Stimulated activated CD8-positive, alpha-beta memory T cell treated with anti-CD3 and anti-CD28 coated beads, Interleukin-7, amount 100 ng/mL, for 48 hours (primary cell): ENCODE measurements around the gene EFNA1.

ENCODE experiments used
- DNase-seq, 2 donors: peaks; one replicate each; pipeline ENCODE4 v3.0.0-alpha.2; 2020; ENCODE audit warnings: low read depth in 1 of 2; ENCODE audit errors: extremely low read depth in 1 of 2

The EFNA1 gene

DNA sequence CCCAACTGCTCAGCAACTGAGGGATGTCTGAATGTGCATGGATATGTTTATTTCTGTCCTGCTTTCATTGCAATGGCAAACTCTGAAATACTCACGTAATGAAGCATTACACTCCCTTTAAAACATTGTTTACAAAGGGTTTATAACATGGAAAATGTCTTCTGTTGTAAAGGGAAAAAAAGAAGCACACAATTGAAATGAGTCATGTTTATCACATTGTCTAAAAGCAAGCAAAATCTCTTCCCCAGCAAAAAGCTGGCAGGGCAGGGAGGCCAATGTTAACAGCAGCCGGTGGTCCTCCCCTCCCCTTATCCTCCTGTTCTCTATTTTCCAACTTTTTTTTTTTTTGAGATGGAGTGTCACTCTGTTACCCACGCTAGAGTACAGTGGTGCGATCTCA, 3.9 kb upstream of the EFNA1 start:
- no peak for DNase-seq

- DNase-seq: no peak
Measured at GRCh38 chr1:155124503-155125463, 2.9 kb upstream of the EFNA1 start.

DNA sequence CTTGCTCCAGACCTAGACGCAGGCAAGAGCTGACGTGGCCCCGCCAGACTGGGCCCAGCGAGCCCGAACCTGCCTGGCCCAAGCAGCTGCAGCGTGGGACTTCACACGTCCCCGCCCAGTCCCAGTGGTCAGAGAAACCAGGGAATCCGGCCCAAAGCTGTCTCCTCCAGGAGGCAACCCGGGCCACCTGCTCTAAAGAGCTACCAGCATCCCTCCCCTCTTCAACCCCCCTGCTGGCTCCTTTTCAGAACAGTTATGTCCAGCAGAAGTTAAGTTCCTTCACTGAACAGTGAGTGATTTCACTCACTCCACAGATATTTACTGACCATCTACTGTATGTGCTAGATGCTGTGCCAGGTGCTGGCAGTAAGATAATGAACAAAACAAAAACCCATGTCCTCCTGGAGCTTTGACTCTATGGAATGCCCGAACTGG, 2.1 kb upstream of the EFNA1 start:
- DNase-seq: no peak

- DNase-seq: no peak
Measured at GRCh38 chr1:155125946-155126555, 1.6 kb upstream of the EFNA1 start.

- DNase-seq: peak in 1 of 2 donors; percentile 12
Measured at GRCh38 chr1:155126556-155127104, 1.0 kb upstream of the EFNA1 start.

DNA sequence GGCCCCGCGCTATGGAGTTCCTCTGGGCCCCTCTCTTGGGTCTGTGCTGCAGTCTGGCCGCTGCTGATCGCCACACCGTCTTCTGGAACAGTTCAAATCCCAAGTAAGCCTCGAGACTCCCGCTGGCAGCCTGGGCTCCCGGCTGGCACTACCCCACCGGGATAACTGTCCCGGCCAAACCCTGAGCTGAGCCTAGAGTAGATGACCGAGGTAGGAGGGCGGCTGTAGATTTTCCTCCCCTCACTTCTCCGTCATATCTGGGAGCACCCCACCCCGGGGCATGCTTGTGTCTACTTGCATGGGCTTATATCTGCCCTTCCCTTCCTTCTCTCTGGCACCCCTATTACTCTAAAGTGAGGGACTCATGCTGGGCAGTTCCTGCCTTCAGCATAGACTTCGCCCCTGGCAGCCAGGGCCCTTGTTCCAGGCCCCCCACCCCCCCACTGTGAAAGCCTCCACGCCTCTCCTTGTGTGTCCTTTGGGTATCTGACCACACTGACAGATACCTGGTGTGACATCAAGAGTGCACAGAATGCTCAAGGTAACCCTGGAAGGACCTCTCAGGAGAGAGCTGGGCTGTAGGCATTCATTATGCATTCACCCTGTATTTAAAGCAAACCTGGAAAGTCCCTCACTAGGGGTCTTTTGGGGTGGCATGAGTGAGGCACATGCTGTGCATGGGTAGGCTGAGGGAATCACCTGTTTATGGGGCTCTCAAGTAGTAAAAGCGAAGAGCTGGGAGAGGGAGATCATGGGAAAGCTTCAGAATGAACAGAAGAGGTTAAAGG, 485 bp downstream of the EFNA1 start:
- DNase-seq: no peak

- no peak for DNase-seq
Measured at GRCh38 chr1:155128755-155129473, 1.2 kb downstream of the EFNA1 start.

GRCh38 chr1:155130272-155131006, 2.8 kb downstream of the EFNA1 start:
- DNase-seq: no peak

- DNase-seq: no peak
Measured at GRCh38 chr1:155131285-155131684, 3.6 kb downstream of the EFNA1 start.

DNA sequence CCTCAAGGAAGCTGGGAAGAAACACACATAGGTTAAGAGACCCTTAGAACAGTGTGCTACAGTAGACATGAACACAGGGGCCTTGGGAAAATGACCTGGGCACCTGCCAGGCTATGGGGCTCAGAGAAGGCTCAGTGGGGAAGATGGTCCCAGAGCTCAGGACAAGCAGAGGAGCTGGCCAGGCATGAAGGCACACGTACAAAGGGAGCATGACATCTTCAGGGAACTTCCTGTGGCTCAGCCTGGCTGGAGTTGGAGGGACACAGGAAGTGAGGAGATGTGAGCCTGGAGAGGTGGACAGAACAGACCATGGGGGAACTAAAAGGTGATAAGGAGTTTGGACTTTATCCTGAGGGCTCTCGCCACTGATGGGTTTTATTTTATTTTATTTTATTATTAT, 4.2 kb downstream of the EFNA1 start:
- no peak for DNase-seq

DNA sequence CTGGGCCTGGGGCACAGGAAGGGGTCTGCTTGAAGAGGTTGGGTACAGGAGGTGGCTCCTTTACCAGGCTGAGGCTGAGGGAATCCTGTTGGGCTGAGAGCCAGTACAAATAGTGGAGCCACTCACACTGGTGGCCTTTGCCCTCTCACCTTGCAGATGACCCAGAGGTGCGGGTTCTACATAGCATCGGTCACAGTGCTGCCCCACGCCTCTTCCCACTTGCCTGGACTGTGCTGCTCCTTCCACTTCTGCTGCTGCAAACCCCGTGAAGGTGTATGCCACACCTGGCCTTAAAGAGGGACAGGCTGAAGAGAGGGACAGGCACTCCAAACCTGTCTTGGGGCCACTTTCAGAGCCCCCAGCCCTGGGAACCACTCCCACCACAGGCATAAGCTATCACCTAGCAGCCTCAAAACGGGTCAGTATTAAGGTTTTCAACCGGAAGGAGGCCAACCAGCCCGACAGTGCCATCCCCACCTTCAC, 6.2 kb downstream of the EFNA1 start:
- no peak for DNase-seq

DNA sequence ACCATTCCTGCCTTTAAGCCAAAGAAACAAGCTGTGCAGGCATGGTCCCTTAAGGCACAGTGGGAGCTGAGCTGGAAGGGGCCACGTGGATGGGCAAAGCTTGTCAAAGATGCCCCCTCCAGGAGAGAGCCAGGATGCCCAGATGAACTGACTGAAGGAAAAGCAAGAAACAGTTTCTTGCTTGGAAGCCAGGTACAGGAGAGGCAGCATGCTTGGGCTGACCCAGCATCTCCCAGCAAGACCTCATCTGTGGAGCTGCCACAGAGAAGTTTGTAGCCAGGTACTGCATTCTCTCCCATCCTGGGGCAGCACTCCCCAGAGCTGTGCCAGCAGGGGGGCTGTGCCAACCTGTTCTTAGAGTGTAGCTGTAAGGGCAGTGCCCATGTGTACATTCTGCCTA, 6.6 kb downstream of the EFNA1 start:
- no peak for DNase-seq

DNA sequence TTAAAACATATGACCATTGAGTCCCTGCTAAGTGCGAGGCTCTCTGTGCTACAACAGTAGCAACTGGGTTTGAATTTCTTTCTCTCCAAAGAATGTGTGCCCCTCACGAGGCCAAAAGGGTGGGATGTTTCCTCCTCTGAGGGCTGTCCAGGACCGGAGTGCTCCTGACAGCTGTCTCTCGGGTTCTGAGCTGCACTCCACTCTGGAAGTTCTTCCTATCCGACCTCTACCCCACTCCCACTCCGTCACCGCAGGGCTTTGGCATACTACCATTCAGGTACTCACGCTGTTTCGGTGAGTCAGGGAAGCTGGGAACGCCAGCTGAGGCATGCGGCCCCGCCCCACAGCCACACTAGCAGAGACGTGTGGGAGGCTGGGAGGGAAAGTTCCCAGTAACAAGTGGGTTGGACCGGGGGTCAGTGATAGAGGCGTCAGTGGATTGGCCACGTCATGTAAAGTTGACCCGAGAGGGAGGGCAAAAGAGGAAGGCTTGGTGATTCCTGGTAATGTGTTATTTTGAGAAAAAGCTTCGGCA, 7.3 kb downstream of the EFNA1 start:
- DNase-seq: peak; percentile 57 to 84

DNA sequence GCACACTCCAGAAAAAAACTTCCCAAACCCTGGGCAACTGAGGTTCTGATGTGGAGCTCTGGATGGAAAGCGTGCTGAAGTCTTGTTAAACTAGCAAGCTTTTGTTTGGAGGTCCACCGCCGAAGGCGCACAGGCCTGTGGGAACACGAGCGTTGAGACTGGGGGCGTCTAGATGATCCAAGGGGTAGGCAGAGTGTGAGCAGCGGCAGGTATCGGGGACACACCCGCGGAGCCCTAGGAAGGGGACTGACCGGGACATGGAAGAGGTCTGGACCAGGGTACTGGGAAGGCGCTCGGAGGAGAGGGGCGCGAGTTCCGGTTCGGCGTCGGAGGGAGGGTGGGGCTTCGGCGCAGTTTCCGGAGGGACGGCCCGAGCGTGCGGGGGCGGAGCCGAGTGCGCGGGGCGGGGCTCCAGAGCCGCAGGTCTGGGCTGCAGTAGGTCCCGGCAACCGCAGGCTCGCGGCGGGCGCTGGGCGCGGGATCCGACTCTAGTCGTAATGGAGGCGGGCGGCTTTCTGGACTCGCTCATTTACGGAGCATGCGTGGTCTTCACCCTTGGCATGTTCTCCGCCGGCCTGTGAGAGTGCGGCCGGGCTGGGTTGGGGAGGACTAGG, 7.8 kb downstream of the EFNA1 start, which contains the start of gene SLC50A1:
Gene SLC50A1 (plus strand): TSS at position 438 of the 614 bp plus-strand sequence. CDS start 60 bp downstream, at position 498.
- peak; percentile 90 to 92 for DNase-seq

GRCh38 chr1:155136748-155137147, 9.1 kb downstream of the EFNA1 start:
- no peak for DNase-seq

GRCh38 chr1:155137154-155137949, 9.7 kb downstream of the EFNA1 start:
- DNase-seq: no peak

DNA sequence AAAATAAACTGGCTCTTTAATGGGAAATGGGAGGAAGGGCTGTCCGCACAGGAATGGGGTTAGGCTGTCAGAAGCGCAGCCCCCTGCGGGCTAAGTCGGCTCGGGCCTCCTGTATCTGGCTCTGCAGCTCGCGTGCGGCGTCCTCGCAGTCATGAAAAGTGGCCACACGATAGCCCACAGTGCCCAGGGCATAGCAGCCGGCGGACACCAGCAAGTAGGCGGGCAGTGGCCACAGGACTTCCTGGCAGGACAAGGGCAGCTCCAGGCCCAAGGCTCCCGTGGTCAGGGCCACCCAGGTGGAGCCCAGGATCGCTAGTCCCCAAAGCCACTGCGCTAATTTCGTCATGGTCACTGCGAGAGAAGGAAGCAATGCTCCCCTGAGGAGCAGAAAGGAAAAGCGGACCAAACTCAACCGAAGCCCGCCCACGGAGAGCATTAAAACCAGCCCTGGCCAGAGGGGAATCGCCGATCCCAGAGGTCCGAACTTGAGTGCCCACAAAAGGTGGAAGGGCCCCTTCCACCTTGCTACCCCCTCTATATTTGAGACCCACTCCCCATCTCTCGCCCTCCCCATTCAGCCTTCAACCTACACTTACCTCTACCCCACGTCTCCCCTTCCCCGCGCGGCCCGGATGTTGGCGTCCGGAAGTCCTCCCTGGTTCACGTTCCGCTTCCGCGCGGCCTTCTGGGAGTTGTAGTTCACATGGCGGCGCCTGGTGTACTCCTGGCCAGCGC, 12.4 kb downstream of the EFNA1 start, which contains the start of gene DPM3:
Gene DPM3 (minus strand): TSS at position 637 of the 735 bp plus-strand sequence. CDS start 291 bp downstream, at position 346.
- peak; percentile 75 to 88 for DNase-seq
